ENCODE results near the gene TPST2.

GRCh38 chr22:26564672-26565071 is 25.3 kb downstream of the TPST2 start:
- TF ChIP-seq CTCF (IDR thresholded peaks at IDR 0.05; ENCODE audit: low read depth, low read length): no peak
- TF ChIP-seq EZH2phosphoT487 (IDR thresholded peaks at IDR 0.05; ENCODE audit: low read depth): no peak
